Breast epithelium (tissue), 3 donors: ENCODE data around the gene TSPAN11.

ENCODE experiments used
- CTCF ChIP-seq, 3 donors: fragments of 450-650 bp; IDR thresholded peaks; one replicate each; pipeline ENCODE4 v1.5.1; 2016 to 2017; ENCODE audit warnings: antibody characterized with exemption in 3 of 3, mild to moderate bottlenecking in 3 of 3, moderate library complexity in 3 of 3
- POLR2A ChIP-seq: fragments of 450-650 bp; IDR thresholded peaks from one replicate; pipeline ENCODE4 v1.6.1; 2016; ENCODE audit warnings: antibody characterized with exemption, mild to moderate bottlenecking, moderate library complexity
- POLR2AphosphoS5 ChIP-seq, 3 donors: sonication (generic); formaldehyde crosslinking; IDR thresholded peaks; one replicate each; pipeline ENCODE4 v1.6.1; 2017; ENCODE audit warnings: antibody characterized with exemption in 3 of 3

- TF ChIP-seq CTCF (IDR thresholded peaks at IDR 0.05) (no peak), POLR2A (no peak), POLR2AphosphoS5 (IDR thresholded peaks at IDR 0.05) (no peak)
Observed at GRCh38 chr12:30975581-30975980, 49.0 kb downstream of the TSPAN11 start.
